Tibial nerve (tissue), 3 donors: ENCODE data around the gene FNDC3B.

ENCODE experiments used
- POLR2A ChIP-seq, 2 donors: fragments of 450-650 bp; IDR thresholded peaks; one replicate each; pipeline ENCODE4 v1.6.1; 2017; ENCODE audit warnings: antibody characterized with exemption in 2 of 2, mild to moderate bottlenecking in 2 of 2, moderate library complexity in 2 of 2
- TF ChIP-seq, protein P1 (sequence below), 5 experiments: fragments of 200-600 bp in 3 of 5; fragments of 450-650 bp in 2 of 5; sonication (generic) in 3 of 5; IDR thresholded peaks; one replicate each; pipeline ENCODE4 v1.5.1; 2016 to 2019; ENCODE audit warnings: antibody characterized with exemption in 5 of 5, mild to moderate bottlenecking in 3 of 5, moderate library complexity in 2 of 5

DNA sequence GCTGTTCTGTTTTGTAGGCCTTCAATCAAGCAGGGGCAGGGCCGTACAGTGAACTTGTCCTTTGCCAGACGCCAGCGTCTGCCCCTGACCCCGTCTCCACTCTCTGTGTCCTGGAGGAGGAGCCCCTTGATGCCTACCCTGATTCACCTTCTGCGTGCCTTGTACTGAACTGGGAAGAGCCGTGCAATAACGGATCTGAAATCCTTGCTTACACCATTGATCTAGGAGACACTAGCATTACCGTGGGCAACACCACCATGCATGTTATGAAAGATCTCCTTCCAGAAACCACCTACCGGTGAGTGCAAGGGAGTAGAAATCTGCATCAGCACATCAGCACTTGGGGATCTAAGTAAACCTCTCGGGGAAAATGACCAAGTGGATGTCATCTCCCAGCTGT is 313.4 kb downstream of the FNDC3B start:
- TF ChIP-seq, protein P1, sequence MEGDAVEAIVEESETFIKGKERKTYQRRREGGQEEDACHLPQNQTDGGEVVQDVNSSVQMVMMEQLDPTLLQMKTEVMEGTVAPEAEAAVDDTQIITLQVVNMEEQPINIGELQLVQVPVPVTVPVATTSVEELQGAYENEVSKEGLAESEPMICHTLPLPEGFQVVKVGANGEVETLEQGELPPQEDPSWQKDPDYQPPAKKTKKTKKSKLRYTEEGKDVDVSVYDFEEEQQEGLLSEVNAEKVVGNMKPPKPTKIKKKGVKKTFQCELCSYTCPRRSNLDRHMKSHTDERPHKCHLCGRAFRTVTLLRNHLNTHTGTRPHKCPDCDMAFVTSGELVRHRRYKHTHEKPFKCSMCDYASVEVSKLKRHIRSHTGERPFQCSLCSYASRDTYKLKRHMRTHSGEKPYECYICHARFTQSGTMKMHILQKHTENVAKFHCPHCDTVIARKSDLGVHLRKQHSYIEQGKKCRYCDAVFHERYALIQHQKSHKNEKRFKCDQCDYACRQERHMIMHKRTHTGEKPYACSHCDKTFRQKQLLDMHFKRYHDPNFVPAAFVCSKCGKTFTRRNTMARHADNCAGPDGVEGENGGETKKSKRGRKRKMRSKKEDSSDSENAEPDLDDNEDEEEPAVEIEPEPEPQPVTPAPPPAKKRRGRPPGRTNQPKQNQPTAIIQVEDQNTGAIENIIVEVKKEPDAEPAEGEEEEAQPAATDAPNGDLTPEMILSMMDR (IDR thresholded peaks at IDR 0.05), result no peak
- TF ChIP-seq POLR2A (IDR thresholded peaks at IDR 0.05), result no peak
